ENCODE measurements around the gene TXNL4A.
"Not testable (repeated sequence)": the region's sequence is repeated elsewhere in the genome, so short reads cannot be mapped to it uniquely, and the experiment has no call there.

TXNL4A gene, protein sequence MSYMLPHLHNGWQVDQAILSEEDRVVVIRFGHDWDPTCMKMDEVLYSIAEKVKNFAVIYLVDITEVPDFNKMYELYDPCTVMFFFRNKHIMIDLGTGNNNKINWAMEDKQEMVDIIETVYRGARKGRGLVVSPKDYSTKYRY

DNA sequence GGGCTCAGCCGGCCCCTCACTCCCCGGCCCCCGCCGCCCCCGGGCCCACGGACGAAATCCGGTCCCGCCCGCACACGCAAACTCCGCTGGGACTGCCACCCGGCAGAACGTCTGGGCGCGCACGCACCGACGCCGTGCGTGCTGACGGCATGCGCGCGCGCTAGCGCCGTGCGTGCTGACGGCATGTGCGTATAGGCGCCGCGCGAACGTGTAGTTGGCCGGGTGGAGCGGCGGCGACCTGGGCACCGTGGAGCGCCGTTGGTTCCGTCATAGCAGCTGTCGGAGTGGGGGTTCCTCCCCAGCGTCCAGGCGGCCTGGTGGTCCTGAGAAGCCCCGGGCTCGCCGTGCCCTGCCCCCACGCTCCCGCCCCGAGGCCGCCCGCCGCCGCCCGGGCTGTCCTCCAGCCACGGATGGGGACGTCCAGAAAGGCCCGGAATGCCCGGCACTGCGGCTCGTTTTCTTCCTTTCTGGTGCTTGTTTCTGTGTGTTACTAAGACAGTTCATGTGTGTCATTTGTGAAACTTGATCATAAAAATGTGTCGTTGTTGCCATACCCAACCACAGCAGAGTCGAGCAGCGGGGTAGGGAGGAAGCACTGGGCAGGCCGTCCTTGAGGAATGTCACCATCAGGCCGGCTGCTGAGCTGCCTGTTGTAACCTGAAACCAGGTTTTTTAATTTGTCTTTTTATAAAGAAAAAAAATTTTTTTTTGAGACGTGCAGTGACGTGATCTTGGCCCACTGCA, at the start of gene TXNL4A:
TXNL4A (minus strand) TSS at position 113 of the 744 bp plus-strand sequence. CDS start 171 bp downstream, outside the sequence.
- DNase-seq: peak; percentile 97

DNA sequence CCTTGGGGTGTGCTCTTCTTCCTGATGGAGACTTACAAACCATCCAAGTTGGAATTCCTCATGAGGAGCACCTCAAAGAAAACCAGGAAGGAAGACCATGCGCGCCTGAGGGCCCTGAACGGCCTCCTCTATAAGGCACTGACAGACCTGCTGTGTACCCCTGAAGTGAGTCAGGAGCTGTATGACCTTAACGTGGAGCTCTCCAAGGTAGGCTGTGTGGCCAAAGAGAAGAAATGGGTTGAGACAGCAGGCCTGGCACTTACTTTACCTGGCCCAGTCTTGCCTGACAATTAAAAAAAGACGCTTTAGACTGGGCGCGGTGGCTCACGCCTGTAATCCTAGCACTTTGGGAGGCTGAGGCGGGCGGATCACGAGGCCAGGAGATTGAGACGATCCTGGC, 48.9 kb upstream of the TXNL4A start:
- DNase-seq: no peak

DNA sequence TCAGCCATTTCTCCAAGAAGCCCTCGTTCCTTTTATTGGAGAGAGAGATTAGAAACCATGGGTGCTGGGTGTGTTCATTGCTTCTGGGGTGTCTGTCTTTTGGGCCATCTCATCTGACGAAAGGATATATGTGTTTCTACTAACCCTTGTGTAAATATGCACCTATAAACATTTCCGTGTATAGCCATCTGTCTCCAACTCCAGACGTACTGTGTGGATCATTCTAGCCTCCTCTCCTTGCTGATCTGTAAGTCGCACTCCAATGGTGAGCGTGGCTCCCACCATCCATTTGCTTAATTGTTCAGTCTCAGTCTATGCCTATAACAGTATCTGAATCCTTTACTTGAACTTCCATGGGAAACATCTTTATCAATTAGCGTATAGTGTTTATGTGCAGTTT, 47.6 kb upstream of the TXNL4A start:
- DNase-seq: peak; percentile 13

DNA sequence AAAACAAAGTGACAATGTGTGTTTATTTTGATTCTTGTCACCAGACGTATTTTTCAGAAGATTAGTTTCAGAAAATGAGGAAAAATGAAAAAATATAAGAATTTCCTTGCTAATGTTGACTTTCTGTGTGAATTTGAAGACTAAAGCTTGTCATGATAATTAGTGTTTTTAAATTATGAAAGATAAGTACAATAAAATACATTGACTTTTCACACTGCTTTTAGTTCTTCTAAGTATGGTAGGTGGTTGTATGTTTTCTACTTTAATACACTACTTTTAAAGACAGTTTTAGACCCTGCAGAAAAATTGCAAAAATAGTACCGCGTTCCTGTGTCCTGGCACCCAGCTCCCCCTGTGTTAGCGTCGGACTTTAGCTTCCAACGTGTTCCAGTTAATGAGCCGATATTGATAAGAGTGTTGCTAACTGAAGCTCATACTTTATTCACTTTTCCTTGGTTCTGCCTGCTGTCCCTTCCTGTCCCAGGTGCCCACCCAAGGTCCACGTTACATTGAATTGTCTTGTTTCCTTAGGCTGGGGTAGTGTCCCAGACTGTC, 46.6 kb upstream of the TXNL4A start:
- peak; percentile 57 for DNase-seq

DNA sequence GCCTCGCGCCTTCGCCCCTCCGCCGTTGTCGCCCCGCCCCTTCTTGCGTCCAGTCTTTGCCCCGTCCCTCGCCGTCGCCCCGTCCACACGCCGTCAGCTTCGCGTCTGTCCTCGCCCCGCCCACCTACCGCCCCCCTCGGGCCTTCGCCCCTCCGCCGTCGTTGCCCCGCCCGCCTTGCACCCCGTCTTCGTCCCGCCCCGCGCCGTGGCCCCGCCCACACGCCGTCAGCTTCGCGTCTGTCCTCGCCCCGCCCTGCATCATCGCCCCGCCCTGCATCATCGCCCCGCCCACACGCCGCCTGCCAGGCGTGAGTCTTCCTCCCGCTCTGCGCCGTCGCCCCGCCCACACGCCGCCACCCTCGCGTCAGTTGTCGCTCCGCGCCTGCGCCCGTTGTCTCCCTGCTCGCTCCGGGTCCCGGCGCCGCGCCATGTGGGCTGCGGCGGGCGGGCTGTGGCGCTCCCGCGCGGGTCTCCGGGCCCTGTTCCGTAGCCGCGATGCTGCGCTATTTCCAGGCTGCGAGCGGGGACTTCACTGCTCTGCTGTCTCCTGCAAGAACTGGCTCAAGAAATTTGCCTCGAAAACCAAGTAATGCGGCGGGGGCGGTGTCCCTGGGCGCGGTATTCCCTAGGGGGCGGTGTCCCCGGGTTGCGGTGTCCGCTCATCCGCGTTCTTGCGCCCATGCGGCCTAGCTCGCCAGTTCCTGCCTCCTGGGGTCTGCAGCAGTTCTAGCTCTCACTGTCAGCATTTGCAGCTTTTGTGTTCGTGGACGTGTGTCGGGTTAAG, 45.9 kb upstream of the TXNL4A start, which contains the start of gene RBFA:
RBFA (plus strand) TSS at position 367 of the 784 bp plus-strand sequence; CDS start at position 429, 62 bp downstream.
- DNase-seq: peak; percentile 100

DNA sequence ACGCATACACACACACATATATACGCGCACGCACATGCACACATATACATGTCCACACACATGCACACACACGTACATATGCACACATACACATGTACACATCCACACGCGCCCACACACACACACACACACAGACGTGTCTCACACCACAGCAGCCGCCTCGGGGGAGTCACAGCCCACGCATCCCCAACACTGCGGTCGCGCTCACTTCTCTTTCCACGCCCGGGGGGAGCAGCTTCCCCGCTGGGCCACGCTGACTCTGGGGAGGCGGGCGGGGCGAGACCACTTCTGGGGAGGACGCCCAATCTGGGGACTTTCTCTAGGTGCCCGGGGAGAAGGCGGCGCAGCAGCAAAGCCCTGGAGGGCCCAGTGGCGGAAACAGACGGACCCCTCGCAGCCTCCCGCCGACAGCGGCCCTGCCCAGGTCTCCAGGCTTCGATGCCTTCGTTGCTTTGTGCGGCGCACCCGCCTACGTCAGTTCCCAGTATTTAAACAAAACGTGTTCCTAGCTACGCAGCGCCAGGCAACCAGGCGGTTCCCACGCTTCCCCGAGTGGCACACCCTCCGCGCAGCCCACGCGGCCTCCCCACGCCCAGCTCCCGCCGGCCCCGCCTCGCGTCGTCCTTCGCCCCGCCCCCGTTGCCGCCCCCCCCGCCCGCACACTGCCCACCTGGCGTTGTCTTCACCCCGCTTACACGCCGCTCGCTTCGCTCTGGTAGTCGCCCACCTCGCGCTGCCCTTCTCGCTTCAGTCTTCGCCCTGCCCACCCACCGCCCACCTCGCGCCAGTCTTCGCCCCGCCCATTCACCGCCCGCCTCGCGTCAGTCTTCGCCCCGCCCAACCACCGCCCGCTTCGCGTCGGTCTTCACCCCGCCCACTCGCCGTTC, 45.1 kb upstream of the TXNL4A start:
- DNase-seq: no peak

DNA sequence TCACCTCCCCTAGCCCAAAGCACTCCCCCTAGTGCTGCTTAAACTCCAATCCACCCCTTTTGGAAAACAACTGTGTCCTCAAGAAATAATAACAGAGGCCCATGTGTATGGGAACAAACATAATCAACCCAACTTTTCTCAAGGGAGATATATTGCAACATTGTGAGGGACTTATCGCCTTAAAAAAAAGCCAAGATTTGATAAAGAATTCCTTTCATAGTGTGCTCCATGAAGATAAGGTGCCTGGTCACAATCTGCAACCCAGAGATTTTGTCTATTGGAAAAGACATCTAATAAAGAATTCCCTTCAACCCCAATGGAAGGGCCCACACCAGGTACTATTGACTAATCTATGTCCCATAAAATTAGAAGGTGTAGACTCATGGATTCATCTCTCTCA, 41.3 kb upstream of the TXNL4A start:
- no peak for DNase-seq

DNA sequence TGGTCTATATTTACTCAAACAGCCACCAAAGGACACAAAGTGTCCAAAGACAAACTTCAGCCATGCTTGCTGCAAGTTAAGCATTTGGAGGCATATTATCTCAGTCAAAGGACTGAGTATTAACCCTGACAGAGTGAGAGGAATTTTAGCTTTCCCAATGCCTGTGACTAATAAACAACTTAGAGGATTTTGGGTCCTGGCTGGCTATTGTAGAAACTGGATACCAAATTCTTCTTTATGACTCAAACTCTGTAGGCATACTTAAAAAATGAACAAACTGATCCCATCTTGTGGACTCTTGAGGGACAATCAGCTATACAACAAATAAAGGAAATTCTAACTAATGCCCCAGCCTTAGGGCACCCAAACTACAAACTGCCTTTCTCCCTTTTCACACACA, 39.4 kb upstream of the TXNL4A start:
- DNase-seq: not testable (repeated sequence)

DNA sequence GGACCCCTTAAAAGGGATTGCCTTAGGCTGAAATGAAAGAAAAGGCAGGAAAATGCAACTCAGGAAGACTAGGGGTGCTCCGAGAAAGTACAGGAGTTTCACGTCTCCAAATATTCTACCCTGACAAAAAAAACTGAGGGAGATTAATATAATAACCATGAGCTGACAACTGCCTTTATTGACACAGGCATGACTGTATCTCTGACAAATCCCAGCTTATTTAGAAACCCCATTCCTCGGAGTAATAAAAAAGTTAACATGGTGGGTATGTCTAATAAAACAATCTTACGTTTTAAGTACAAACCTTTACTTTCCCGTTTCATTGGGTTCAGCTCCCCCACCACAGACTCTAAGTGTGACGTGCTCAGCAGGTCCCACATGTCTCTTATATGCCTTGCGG, 38.0 kb upstream of the TXNL4A start:
- no peak for DNase-seq

DNA sequence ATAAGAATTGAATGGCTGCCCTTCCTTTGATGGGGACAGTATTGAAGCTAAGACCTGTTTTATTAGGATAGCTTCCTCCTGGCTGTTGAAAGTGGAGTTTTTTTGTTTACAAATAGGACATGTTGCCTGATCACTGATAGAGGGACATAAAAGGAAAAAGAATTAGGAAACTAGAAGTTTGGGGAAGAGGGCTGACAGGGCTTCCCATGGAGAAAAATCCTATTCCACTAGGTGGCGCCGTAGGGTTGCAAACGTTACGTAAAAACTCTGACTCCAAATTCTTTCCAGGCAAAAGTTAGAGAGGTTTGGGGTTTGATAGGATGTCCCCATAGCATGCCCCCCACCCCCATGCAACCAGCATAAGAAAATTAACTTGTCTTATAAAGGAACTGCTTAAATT, 34.8 kb upstream of the TXNL4A start:
- DNase-seq: peak; percentile 45

DNA sequence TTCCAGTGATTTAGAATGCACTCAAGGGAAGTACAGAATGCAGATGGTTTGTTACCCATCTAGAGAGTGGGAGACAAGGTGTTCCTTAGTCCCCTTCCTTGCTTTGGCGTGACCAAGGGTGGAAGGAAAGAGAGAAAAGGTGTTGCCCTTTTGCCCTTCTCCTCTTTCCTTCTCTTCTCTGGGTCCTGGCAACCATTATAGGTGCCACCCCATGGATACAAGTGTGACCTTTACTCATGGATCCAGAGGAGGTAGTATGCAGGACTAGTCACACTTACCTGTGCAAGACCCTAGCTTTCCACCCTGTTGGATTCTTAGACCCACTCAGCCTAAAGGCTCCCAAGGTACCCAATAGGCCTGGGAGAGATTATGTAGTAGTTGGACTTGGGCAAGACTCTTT, 34.2 kb upstream of the TXNL4A start:
- peak; percentile 78 for DNase-seq

DNA sequence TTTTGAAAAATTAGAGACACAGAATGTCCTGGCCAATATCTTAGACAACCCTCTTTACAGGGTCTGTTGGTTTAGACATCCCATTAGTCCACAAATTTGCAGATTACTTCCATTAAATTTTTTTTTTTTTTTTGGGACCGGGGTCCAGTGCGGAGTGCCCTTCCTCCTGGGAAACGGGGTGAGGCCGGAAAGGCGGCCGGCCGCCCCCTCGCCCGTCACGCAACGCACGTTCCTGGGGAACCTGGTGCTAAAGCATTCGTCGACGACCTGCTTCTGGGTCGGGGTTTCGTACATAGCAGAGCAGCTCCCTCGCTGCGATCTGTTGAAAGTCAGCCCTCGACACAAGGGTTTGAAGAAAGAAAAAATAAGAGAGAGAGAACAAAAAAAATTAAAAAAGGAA, 24.4 kb upstream of the TXNL4A start:
- DNase-seq: no peak

DNA sequence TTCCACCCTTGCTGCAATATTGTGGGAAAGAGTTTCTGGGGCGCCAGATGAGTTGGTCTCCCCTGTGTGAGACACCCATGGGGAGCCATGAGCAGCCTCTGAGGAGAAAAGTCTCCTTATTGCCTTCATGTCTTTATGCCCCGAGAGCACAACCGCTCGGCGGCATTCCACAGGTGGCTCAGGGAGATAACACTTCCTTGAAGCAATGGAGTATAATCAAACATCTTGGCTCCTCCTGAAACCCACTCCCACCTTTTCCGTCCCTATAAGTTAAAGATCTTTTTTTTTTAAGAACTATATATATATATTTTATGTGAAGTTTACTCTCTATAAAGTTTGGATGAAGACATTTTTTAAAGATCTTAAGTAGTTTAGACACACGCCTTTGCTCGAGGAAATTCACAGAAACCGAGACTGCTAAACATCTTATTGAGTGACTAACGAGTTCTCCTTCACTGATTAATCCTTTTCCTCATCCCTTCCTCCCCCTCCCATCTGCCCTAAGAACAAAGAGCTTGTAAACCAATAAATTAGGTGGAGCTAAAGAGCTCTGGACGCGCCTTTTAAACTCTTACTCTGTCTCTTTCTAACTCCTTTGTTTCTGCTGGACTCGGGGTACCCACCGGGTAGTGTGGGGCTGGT, 23.3 kb upstream of the TXNL4A start:
- DNase-seq: not testable (repeated sequence)

DNA sequence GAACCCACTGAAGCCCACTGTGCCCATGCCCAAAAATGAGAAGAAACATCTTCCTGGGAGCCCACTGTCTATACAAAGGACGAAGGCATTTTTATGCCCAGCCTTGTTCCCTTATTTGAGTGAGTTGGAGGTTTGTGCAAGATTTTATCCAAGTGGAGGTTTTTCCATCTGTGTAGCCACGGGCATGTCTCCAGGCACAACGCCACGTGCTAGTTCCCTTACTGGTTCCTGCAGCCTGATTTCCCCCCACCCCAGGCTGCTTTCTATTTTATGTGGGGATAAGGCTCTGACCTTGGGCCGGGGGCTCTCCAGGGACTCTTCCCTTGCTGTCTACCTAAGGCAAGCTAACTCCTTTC, 22.2 kb upstream of the TXNL4A start:
- DNase-seq: no peak

DNA sequence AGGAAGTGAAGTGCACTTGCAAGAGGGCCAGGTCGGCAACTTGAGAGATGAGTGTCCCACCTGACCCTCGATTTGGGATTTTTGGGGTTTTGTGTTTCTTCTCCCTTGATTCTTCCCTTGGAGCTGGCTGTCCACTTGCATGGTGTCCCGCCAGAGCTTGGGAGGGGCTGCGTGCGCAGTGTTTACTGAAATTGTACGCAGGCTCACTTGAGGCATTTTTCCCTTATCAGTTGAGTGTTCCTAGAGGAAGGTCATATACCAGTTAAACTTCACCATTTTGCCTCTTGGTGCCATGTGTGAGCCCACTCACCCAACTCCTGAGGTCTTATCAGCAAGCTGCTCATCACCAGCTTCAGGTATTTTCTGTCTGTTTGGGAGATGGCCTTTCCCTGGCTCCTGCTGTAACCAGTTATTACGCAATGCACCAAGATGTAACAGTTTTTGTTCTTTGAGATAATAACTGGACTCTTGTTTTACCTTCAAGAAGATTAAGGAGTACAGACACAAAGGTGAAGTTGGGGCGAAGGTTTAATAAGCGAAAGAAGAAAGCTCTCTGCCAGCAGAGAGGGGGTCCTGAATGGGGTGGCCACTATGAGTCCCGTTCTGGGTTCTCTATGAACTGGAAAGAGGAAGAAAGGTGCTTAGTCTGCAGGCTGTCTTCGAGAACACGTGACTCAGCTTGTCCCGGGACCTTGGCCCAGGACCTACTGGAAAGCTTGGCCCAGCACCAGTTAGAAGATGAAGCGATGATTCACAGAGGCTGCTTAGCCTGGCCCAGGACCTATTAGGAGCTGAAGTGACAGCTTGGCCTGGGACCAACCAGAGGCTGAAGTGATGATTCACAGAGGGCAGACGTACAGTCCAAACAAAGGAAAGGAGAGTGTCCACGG, 21.5 kb upstream of the TXNL4A start:
- no peak for DNase-seq

DNA sequence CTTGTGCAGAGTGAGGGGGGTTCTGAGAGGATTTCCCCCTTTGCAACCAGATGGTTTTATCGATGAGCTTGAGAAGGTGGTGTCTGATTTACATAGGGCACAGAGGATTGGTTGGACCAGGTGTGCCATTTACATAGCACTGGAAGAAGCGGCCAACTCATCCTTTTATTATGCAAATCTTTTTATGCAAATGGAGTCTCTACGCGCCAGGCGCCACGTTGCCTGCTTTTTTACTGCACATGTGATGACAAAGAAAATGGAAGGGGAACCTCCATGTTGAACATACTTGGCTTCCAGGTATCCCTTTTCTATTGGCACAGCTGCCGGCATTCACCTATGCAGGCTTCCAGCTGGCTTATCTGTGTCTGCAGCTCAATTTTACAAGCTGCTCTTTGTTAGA, 18.4 kb upstream of the TXNL4A start:
- no peak for DNase-seq

DNA sequence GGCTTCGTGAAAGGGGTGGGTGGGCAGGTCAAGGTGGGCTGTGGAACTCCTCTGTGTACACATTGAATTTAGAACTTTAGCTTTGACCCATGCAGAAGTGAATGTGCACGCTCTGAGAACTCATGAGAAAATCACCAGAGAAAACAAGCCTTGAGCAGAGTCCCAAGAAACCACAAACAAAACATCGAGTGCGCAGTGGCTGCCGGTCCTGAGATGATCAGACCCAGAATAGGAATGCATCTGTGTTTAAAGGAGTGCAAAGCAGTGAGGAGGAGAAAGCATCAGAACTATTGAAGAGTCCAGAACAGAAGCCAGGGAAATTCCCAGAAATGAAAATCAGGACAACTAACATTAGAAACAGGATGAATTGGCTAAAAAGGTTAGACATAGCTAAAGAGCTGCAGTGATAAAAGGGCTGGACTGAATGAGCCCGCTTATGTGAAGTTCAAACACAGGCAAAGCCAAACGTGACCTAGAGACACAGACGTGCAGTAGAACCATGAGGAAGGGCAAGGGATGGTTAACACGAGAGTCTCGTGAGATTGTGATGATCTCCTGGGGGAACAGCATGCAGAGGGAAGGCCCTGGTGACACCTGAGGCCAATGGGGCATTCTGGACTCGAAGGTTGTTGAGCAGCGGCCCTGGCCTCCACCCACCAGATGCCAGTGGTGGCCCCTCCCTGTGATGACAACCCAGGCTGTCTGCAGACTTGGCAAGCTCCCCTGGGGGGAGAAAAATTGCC, 16.4 kb upstream of the TXNL4A start:
- no peak for DNase-seq

DNA sequence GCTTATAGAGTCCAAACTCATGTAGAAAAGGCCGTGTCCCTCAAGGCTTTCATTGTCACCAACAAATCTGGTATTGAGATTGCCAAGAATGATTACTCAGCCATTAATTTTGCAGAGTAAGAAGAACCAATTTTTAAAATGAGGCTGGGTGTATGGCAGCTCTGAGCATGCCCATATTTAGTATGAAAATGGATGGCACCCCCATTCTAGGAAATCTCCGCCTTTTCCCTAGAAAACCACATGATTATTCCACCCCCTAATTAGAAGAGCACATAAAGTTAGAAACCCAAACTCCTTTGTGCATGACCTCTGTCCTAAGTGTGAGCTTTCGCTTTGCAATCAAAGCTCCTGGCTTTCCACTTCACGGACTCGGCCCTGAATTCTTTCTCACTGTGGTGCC, 14.1 kb upstream of the TXNL4A start:
- no peak for DNase-seq

DNA sequence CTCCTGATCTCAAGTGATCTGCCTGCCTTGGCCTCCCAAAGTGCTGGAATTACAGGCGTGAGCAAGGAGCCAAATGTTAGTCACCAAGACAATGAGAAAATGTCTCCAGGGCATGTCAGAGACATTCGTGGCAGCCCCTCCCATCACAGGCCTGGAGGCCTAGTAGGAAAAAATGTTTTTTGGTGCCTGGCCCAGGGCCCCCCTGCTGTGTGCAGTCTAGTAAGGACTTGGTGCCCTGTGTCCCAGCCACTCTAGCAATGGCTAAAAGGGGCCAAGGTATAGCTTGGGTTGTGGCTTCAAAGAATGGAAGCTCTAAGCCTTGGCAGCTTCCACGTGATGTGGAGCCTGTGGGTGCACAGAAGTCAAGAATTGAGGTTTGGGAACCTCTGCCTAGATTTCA, 12.5 kb upstream of the TXNL4A start:
- DNase-seq: no peak

DNA sequence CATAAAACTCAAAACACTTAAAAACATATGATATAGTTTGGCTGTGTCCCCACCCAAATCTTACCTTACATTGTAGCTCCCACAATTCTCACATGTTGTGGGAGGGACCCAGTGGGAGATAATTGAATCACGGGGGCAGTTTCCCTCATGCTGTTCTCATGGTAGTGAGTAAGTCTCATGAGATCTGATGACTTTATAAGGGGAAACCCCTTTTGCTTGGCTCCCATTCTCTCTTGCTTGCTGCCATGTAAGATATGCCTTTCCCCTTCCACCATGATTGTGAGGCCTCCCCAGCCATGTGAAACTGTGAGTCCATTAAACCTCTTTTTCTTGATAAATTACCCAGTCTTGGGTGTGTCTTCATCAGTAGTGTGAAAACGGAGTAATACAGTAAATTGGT, 11.3 kb upstream of the TXNL4A start:
- DNase-seq: not testable (repeated sequence)
